ENCODE measurements around the gene RNU2-1. TPM values are rescaled to one million over a fixed set of nuclear protein-coding genes. Genes with fewer than 3 reads are reported as not detected.
"Not testable (repeated sequence)": the region's sequence is repeated elsewhere in the genome, so short reads cannot be mapped to it uniquely, and the experiment has no call there.

RNU2-1 gene
- 5,480 and 7,149 TPM in 2 replicates for total RNA-seq

- POLR2A ChIA-PET; H3K36me3 Mint-ChIP-seq (ENCODE audit: low read depth); ATAC-seq (ENCODE audit: low read depth); H3K4me1 Mint-ChIP-seq; H3K27me3 Mint-ChIP-seq; intact Hi-C loops (cut with micrococcal nuclease); H3K4me3 Mint-ChIP-seq; DNase-seq; H3K27ac Mint-ChIP-seq; H3K9me3 Mint-ChIP-seq; CTCF ChIA-PET: not testable (repeated sequence)
These were observed at the start of gene RNU2-1 for GRCh38 chr17:43233877-43234276. Gene RNU2-1, minus strand, starts transcription at chr17:43233977.

- POLR2A ChIA-PET; intact Hi-C loops (cut with micrococcal nuclease); DNase-seq; H3K27ac Mint-ChIP-seq; H3K4me1 Mint-ChIP-seq; H3K36me3 Mint-ChIP-seq (ENCODE audit: low read depth); CTCF ChIA-PET; H3K27me3 Mint-ChIP-seq; H3K9me3 Mint-ChIP-seq; H3K4me3 Mint-ChIP-seq: not testable (repeated sequence)
- ATAC-seq (ENCODE audit: low read depth), result peak; percentile 45
These were observed 39.1 kb upstream of the RNU2-1 start for GRCh38 chr17:43272914-43273313.

- H3K36me3 Mint-ChIP-seq (ENCODE audit: low read depth); H3K4me3 Mint-ChIP-seq; H3K4me1 Mint-ChIP-seq; H3K27me3 Mint-ChIP-seq; intact Hi-C loops (cut with micrococcal nuclease); POLR2A ChIA-PET; DNase-seq; H3K9me3 Mint-ChIP-seq; CTCF ChIA-PET; H3K27ac Mint-ChIP-seq: not testable (repeated sequence)
- ATAC-seq (ENCODE audit: low read depth), result peak; percentile 53
These were observed 38.7 kb upstream of the RNU2-1 start for GRCh38 chr17:43272483-43272882.

- intact Hi-C loops (cut with micrococcal nuclease); H3K36me3 Mint-ChIP-seq (ENCODE audit: low read depth); H3K27me3 Mint-ChIP-seq; POLR2A ChIA-PET; H3K27ac Mint-ChIP-seq; CTCF ChIA-PET; H3K4me3 Mint-ChIP-seq; DNase-seq; H3K9me3 Mint-ChIP-seq; H3K4me1 Mint-ChIP-seq: not testable (repeated sequence)
- ATAC-seq (ENCODE audit: low read depth), result peak; percentile 56
These were observed 37.1 kb upstream of the RNU2-1 start for GRCh38 chr17:43270552-43271504.

- H3K9me3 Mint-ChIP-seq; CTCF ChIA-PET; H3K27ac Mint-ChIP-seq; H3K27me3 Mint-ChIP-seq; H3K4me3 Mint-ChIP-seq; ATAC-seq (ENCODE audit: low read depth); H3K4me1 Mint-ChIP-seq; H3K36me3 Mint-ChIP-seq (ENCODE audit: low read depth); POLR2A ChIA-PET; intact Hi-C loops (cut with micrococcal nuclease): not testable (repeated sequence)
- DNase-seq, result peak; percentile 82
These were observed 12.7 kb upstream of the RNU2-1 start for GRCh38 chr17:43246456-43246855.

GRCh38 chr17:43240596-43241352 is 7.0 kb upstream of the RNU2-1 start:
- CTCF ChIA-PET; intact Hi-C loops (cut with micrococcal nuclease); H3K4me1 Mint-ChIP-seq; DNase-seq; H3K27ac Mint-ChIP-seq; H3K27me3 Mint-ChIP-seq; H3K9me3 Mint-ChIP-seq; H3K4me3 Mint-ChIP-seq; POLR2A ChIA-PET; H3K36me3 Mint-ChIP-seq (ENCODE audit: low read depth): not testable (repeated sequence)
- ATAC-seq (ENCODE audit: low read depth), result peak; percentile 48

GRCh38 chr17:43239597-43239996 is 5.8 kb upstream of the RNU2-1 start:
- H3K36me3 Mint-ChIP-seq (ENCODE audit: low read depth); H3K4me1 Mint-ChIP-seq; H3K27ac Mint-ChIP-seq; intact Hi-C loops (cut with micrococcal nuclease); H3K4me3 Mint-ChIP-seq; POLR2A ChIA-PET; H3K27me3 Mint-ChIP-seq; CTCF ChIA-PET; H3K9me3 Mint-ChIP-seq; DNase-seq: not testable (repeated sequence)
- peak; percentile 48 for ATAC-seq (ENCODE audit: low read depth)

GRCh38 chr17:43233263-43233662 is 514 bp downstream of the RNU2-1 start:
- DNase-seq; intact Hi-C loops (cut with micrococcal nuclease); POLR2A ChIA-PET; H3K4me1 Mint-ChIP-seq; H3K9me3 Mint-ChIP-seq; H3K27ac Mint-ChIP-seq; H3K27me3 Mint-ChIP-seq; ATAC-seq (ENCODE audit: low read depth); CTCF ChIA-PET; H3K4me3 Mint-ChIP-seq; H3K36me3 Mint-ChIP-seq (ENCODE audit: low read depth): not testable (repeated sequence)

GRCh38 chr17:43232021-43232699 is 1.6 kb downstream of the RNU2-1 start:
- peak; percentile 61 for DNase-seq
- H3K36me3 Mint-ChIP-seq (ENCODE audit: low read depth); intact Hi-C loops (cut with micrococcal nuclease); POLR2A ChIA-PET; H3K9me3 Mint-ChIP-seq; H3K27me3 Mint-ChIP-seq; CTCF ChIA-PET; H3K4me1 Mint-ChIP-seq; ATAC-seq (ENCODE audit: low read depth): not testable (repeated sequence)
- Mint-ChIP-seq H3K27ac (peak overlapping the region; percentile 66), H3K4me3 (peak overlapping the region; percentile 60)

GRCh38 chr17:43231205-43232020 is 2.4 kb downstream of the RNU2-1 start:
- H3K36me3 Mint-ChIP-seq (ENCODE audit: low read depth); H3K4me1 Mint-ChIP-seq; intact Hi-C loops (cut with micrococcal nuclease); CTCF ChIA-PET; H3K27ac Mint-ChIP-seq; H3K9me3 Mint-ChIP-seq; H3K4me3 Mint-ChIP-seq; DNase-seq; ATAC-seq (ENCODE audit: low read depth); POLR2A ChIA-PET; H3K27me3 Mint-ChIP-seq: not testable (repeated sequence)

- H3K4me1 Mint-ChIP-seq; H3K4me3 Mint-ChIP-seq; H3K9me3 Mint-ChIP-seq; intact Hi-C loops (cut with micrococcal nuclease); ATAC-seq (ENCODE audit: low read depth); DNase-seq; H3K27ac Mint-ChIP-seq; CTCF ChIA-PET; H3K27me3 Mint-ChIP-seq; POLR2A ChIA-PET: not testable (repeated sequence)
- H3K36me3 Mint-ChIP-seq (ENCODE audit: low read depth), result peaks cover 20% of the 10 kb centered on the region
These were observed 5.6 kb downstream of the RNU2-1 start, which contains the start of gene CCDC200 for GRCh38 chr17:43228020-43228782. Gene CCDC200, minus strand, starts transcription at chr17:43228623. Its CDS starts 69 bp downstream, at chr17:43228554.

Measured in activated B cell treated with CpG ODN at 0.5 μM for 24 hours (primary cell).